RPMI7951 (cell line): ENCODE measurements around the gene SORCS2. TPM values are rescaled to one million over a fixed set of nuclear protein-coding genes. Genes with fewer than 3 reads are reported as not detected.

Experiments used
- DNase-seq: peaks from one replicate; pipeline ENCODE4 v3.0.0-alpha.2; 2012; ENCODE audit warnings: low read depth
- total RNA-seq: library from RNA; depleted of rRNA; stranded (reverse); fragments of >200 nt; shearing (Covaris generic); gene quantifications from 2 replicates; pipeline ENCODE4 v1.2.3, GENCODE V29; 2014

The SORCS2 gene
- total RNA-seq, 1 experiment from 2014 or later = 2.0 TPM

DNA sequence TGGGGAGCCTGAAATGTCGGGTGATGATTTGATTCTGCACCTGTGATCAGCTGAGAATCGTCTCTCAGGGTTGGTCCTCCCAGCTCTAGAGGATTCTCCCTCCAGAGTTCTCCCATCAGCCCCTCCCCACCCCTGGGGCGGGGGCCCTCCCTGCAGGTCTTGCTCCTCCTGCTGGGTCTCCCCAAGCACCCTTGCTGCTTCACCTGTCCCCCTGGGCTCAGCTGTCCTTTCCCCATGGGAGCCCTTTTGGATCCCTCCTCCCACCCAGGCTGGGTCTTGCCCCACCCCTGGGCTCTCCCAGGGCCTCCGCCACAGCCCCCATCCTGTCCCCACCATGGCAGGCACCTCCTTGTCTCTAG, 220.2 kb downstream of the SORCS2 start:
- DNase-seq = no peak

- no peak for DNase-seq
Observed at GRCh38 chr4:7414046-7414445, 221.7 kb downstream of the SORCS2 start.

GRCh38 chr4:7414736-7415510, 222.6 kb downstream of the SORCS2 start:
- no peak for DNase-seq

DNA sequence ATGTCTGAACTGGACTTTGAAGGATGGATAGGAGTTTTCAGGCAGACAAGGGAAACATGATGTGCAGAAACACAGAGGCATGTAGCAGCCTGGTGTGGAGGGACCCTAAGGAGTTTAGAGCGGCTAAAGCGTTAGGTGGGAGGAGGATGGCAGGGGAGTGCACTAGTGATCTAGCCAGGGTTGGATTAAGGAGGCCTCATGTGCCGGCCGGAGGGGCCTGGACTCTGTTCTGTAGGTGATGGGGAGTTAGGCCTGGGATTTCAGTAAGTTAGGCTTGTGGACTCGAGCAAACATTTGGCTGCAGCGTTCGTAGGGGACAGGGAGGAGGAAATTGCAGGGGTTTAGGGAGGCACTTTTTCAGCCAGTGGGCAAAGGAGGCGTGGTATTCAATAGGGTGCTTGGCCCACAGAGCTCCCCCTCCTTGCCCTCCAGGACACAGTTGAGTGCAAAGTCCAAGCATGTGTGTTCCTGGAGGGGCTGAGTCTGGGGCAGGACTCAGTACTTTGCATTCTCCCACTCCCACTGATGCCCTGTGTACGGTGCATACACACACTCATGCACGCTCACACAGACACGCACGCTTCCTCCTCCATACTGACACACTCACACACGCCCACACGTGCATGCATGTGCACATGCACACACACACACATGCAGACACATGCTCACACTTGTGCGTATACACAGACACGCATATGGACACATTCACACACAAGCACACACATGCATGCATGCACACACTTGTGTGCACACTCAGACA, 223.8 kb downstream of the SORCS2 start:
- no peak for DNase-seq

DNA sequence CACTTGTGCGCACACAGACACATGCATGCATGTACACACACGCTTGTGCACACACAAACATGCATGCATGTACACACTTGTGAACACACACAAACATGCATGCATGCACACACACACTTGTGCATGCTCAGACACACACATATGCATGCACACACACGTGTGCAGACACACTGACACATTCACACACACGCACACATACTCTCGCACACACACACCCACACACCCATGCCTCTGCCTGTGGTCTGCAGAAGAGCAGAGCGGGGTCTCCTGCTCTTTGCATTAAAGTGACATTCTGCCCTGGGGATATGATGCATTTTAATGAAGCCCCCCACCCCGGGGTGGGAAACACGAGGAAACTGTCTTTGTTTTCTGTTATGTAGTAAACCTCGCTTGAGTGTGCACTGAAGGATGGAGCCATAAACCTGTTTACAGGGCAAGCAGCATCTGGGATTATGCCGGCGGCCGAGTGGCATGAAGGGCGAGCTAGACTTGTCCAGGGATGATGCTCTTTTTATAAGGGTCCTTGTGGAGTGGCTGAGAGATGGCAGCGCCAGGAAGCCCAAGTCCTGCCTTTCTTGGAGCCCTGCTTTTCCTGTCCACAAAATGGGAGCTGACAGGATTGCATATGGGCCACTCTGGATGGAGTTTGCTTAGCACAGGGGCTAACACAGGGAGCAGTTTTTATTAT, 224.6 kb downstream of the SORCS2 start:
- DNase-seq = no peak

DNA sequence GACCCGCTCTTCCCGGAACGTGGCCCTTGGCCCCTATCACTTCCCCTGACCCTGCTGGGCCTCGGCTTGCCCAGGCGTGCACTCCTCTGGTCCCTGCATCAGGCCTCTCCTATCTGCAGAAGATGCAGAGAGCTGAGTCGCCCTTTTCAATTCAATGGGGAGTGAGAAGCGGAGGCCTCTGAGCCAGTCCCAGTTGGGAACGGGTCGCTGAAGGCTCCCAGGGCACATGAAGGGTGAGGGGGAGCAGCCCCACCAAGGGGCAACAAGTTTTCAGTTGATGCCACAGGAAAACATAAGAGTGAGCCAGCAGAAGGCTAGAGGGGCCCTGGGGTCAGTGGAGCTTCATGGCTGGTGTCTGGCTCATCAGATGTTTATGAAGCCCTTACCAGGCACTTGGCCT, 225.3 kb downstream of the SORCS2 start:
- DNase-seq = no peak

DNA sequence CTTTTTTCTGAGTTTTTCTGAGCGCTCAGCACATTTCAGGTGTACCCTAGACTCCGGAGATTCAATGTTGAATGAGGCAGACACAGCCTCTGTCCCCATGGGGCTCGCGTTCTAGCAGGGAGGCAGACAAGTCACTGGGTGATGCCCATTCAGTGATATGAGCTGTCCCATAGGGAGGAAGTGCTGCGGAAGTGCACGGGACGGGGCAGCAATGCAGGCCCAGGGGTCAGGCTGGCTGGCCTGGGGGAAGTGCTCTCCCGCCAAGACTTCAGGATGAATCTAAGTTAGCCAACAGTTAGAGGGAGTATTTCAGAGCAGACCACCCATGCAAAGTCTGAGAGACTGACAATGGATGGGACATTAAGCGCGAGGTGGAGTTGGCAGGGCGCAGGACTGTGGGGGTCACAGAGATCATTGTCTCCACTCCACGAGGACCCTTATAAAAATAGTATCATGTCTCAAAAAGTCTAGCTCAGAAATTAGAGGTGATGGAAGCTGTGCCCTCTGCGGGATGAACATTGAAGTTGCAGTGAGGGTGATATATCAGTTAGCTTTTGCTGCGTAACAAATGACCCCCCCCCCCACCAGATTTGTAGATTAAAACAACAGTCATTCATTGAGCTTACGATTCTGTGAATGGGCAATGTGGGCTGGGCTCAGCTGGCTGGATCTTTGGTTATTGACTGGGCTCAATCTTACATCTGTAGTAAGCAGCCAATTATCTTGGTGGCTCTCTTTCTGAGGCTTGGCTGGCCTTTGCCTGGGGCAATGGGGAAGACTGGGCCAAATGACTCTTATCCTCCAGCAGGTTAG, 226.0 kb downstream of the SORCS2 start:
- no peak for DNase-seq

DNA sequence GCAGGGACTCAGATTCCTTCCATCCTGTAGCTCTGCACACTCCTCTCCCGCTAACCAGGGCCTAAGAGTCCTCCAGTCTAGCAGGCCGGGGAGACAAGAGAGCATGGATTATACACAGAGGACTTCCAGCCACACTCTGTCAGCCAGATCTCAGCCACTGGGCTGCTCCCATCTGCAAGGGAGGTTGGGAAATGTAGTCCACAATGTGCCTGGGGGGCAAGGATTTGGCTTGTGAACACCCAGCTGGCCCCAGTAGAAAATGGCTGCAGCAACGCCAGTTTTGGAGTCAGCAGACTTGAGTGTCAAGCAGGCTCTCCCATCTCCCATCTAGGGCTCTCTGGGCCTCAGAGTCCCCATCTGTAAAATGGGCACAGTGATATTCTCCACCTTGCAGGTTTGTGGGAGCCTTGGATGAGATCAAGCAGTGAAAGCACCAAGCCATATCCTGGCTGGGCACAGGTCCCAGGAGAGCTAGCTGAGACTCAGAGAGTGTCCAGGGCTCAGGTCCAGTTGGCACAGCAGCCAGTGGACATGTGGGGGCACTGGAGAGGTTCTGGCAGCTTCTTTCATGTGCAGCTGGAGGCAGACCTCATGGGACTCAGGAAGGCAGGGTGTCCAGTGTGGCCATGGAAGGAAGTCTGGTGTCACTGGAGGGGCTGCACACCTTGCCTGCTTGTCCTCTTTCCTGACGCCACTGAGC, 227.8 kb downstream of the SORCS2 start:
- DNase-seq = no peak

DNA sequence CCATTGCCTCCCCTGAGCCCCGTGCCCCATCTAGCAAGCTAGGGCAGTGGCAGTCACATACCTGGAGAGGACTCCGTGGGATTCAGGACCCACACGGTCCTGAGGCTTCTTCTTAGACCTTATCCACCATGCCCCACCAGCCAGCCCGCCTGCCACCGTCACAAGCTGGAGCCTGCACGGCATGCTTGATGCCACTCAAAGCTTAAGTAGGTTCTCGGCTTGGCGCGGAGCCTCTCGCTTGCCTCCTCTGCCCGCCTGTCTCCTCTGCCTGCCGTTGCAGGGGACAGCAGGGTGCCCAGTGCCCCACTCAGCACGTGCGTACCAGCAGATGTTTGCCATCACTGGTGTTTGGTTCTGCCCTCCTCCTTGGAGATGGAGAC, 228.3 kb downstream of the SORCS2 start:
- DNase-seq = no peak

DNA sequence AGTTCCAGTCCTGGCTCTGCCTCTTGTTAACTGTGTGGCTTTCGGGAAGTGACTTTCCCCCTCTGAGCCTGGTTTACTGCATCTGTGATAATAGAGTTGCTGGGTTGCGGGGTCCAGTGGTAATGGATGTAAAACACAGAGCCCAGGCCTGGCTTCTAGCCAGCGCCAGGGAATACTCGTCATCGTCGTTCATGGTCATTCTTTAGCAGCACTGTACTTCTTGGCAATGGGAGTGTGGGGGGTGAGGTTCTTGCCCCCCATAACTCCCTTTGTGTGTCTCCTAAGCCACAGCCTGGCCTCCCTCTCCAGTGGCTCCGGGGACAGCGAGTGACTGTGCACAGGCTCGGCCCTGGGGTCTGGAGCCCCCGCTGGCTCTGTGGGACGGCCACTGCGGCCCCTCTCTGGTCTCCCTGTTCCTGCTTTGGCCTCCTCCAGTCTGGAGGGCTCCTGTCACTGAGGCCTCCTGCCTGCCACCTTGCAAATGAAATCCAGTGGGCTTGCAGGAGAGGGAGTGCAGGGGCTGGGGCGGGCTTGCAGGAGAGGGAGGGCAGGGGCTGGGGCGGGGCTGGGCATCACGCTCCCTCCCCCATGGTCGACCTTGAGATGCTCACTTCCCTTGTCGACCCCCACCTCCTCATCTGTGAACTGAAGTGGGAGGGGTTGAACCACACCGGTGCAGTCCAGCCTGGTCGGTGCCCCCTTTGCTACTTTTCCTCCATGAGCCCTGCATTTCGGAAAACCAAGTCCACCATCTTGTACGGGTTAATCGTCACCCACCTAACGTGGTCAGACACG, 229.2 kb downstream of the SORCS2 start:
- no peak for DNase-seq

- DNase-seq = no peak
Observed at GRCh38 chr4:7422151-7422897, 230.0 kb downstream of the SORCS2 start.

DNA sequence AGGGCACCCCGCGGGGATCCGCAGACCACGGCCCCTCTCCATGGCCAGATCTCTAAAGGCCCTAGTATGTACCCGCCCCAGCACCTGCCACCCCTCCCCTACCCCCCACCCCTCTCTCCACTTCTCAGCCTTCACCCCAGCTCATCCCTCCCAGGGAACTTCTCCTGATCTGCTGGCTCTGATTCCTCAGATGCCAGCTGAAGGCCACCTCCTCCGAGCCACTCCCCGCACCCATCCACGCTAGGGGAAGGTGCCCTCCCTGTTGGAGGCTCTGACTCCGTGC, 230.5 kb downstream of the SORCS2 start:
- no peak for DNase-seq

DNA sequence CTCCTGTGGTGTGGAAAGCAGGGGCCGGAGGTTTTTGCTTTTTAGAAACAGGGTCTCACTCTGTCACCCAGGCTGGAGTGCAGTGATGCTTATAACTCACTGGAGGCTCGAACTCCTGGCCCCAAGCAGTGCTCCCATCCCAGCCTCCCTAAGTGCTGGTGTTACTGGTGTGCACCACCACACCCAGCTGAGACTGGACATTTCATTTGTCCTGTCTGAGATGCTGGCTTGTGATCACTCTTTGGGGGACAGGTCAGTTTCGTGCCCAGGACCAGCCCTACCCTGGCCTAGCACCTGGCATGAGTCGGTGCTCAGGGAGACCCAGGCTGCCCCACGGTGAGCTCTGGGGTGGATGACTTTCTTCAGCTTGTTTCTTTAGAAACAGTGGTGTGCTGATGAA, 231.1 kb downstream of the SORCS2 start:
- DNase-seq = no peak

DNA sequence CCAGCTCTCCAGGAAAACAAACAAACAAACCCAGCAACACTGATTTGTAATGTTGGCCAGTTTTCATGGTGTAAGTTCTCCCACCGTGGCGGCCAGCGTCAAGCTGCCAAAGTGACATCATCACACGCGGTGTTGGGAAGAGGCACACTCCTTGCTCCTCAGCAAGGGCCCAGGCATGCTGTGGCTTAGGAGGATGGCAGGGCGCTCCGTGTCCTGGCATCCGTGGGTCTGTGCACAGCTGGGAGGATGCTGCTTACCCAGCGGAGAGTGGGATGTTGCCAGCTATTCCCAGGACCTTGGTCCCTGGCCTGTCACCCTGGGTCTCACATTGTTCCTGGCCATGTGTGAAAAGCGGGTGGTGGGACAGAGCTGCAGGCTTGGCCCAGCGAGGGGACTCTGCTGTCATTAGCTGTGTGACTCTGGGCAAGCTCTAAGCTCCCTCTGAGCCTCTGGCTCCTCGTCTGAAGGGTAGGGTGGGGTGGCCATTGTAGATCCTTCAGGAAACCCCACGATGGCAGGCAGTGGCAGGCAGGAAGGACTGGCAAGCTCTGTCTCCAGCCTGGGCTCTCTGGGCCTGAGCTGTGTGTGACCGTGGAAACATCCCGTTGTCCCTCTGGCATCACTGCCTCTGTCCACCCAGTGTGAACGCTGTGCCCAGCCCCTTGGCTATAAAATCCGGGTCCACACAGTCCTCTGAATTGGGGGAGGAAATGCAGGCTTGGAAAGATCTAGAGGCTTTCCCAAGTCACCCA, 231.6 kb downstream of the SORCS2 start:
- DNase-seq = no peak

GRCh38 chr4:7424553-7425111, 232.3 kb downstream of the SORCS2 start:
- DNase-seq = no peak

DNA sequence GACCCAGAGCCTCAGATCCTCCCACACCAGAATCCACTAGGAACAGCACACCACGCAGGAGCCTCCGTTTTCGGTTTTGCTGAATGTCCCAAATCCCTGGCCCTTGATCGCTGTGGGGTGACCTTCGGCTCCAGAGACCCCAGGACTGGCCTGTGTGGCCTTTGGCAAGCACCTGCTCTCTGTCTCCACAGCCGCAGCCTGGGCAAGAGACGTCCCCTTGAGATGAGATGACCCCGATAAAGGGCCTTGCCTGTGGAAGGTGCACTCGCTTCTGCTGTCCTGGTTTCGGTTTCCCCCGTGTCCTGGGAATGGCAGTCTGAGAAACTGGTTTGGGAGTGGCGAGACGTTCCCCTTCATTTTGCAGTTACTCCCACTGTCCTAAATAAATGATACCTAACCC, 232.8 kb downstream of the SORCS2 start:
- DNase-seq = no peak

DNA sequence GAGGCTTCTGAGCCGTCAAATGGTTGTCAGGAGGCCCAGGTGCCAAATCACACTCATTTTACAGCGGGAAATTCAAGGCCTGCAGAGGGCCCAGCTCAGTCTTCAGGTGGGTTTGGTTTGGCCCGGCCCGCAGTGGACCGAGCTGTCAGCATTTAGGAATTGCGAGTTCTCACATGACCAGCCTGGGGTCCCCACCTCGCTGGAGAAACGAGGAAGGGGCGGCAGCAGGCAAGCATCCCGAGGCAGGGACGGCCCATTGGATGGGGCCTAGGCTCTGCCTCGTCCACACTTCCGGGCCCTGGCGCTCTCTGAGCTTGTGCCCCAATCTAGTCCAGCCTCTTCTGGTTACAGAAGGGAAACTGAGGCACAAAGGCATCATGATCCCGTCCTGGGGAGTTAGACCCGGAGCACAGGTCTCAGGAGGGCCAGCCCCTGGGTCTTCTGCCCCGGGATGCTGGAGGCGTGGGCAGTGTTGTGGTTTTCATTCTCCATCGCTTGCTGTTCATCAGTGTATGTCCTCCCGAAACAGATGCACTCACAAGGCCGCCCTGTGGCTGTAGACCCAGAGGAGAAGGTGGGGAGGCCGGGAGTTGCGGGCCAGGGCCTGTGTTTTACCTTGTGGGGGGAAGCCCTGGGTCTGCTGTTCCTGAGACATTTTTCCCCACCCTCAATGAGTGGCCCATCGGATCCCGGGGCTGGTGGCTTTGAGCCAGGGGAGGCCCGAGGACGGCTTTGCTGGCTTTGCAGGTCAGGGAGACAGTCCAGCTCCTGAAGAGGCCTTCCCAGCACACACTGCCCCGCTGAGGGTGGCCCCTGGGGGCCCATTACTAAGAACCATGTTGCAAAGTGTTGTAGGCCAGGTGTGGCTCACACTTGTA, 233.5 kb downstream of the SORCS2 start:
- DNase-seq = no peak
